OCI-LY7 (cell line): ENCODE results near the gene OR2T3.
"Not testable (repeated sequence)": the region's sequence is repeated elsewhere in the genome, so short reads cannot be mapped to it uniquely, and the experiment has no call there.

Source experiments
- EZH2phosphoT487 ChIP-seq: fragments of 200-600 bp; sonication (generic); IDR thresholded peaks from 2 replicates; pipeline ENCODE4 v1.6.1; 2018; ENCODE audit warnings: low read depth, borderline replicate concordance, mild to moderate bottlenecking, mixed run types, antibody characterized with exemption, low read length, moderate library complexity, mixed read lengths
- TF ChIP-seq, protein P1 (sequence below): fragments of 200-600 bp; sonication (generic); conservative IDR thresholded peaks from 2 replicates; pipeline ENCODE4 v1.5.1; 2014; ENCODE audit warnings: mild to moderate bottlenecking, antibody characterized with exemption, low read length, moderate library complexity, mixed read lengths

GRCh38 chr1:248444603-248445002 is 28.5 kb upstream of the OR2T3 start:
- TF ChIP-seq, protein P1, sequence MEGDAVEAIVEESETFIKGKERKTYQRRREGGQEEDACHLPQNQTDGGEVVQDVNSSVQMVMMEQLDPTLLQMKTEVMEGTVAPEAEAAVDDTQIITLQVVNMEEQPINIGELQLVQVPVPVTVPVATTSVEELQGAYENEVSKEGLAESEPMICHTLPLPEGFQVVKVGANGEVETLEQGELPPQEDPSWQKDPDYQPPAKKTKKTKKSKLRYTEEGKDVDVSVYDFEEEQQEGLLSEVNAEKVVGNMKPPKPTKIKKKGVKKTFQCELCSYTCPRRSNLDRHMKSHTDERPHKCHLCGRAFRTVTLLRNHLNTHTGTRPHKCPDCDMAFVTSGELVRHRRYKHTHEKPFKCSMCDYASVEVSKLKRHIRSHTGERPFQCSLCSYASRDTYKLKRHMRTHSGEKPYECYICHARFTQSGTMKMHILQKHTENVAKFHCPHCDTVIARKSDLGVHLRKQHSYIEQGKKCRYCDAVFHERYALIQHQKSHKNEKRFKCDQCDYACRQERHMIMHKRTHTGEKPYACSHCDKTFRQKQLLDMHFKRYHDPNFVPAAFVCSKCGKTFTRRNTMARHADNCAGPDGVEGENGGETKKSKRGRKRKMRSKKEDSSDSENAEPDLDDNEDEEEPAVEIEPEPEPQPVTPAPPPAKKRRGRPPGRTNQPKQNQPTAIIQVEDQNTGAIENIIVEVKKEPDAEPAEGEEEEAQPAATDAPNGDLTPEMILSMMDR: not testable (repeated sequence)
- TF ChIP-seq EZH2phosphoT487: not testable (repeated sequence)
